GM13976 (cell line): ENCODE results near the gene TUSC7.

Experiments used
- DNase-seq: peaks from one replicate; pipeline ENCODE4 v3.0.0; 2012; ENCODE audit warnings: low spot score
- CTCF ChIP-seq: IDR thresholded peaks from 2 replicates; pipeline ENCODE4 v1.5.1; 2012; ENCODE audit warnings: borderline replicate concordance, mild to moderate bottlenecking; ENCODE audit not compliant: insufficient read depth; ENCODE audit errors: extremely low read depth, missing control alignments, control extremely low read depth
- in situ Hi-C: fragments of 300-500 bp; cut with MboI; formaldehyde crosslinking; loops from one replicate; pipeline ENCODE4 v1.12.0; 2022; ENCODE audit warnings: low sequenced_read_pairs, mixed read lengths, inconsistent platforms; ENCODE audit not compliant: unreplicated experiment

Gene TUSC7

GRCh38 chr3:116671151-116671550 is 38.4 kb upstream of the TUSC7 start:
- no peak for TF ChIP-seq CTCF
- in situ Hi-C loops = no loop called here
- DNase-seq = no peak

GRCh38 chr3:116678853-116679252 is 30.7 kb upstream of the TUSC7 start:
- DNase-seq = no peak
- TF ChIP-seq CTCF = no peak
- in situ Hi-C loops = no loop called here

- no peak for TF ChIP-seq CTCF
- no peak for DNase-seq
- in situ Hi-C loops = no loop called here
Measured at GRCh38 chr3:116691041-116691440, 18.5 kb upstream of the TUSC7 start.

GRCh38 chr3:116701070-116701469 is 8.5 kb upstream of the TUSC7 start:
- no peak for TF ChIP-seq CTCF
- in situ Hi-C loops = no loop called here
- no peak for DNase-seq

- in situ Hi-C loops = no loop called here
- no peak for DNase-seq
- TF ChIP-seq CTCF = no peak
Measured at GRCh38 chr3:116702334-116702733, 7.2 kb upstream of the TUSC7 start.

- in situ Hi-C loops = no loop called here
- TF ChIP-seq CTCF = no peak
- DNase-seq = no peak
Measured at GRCh38 chr3:116707531-116707930, 2.0 kb upstream of the TUSC7 start.

GRCh38 chr3:116716490-116716889 is 6.9 kb downstream of the TUSC7 start:
- no peak for DNase-seq
- TF ChIP-seq CTCF = no peak
- in situ Hi-C loops = no loop called here
